ENCODE data around the gene KIF7. TPM values are rescaled to one million over a fixed set of nuclear protein-coding genes. Genes with fewer than 3 reads are reported as not detected.

KIF7 gene
- total and polyA plus RNA-seq, 2 donors (not counting 3 experiments of a cell fraction or from before 2014, with no cell fraction given), result 4.2 to 11.3 TPM

DNA sequence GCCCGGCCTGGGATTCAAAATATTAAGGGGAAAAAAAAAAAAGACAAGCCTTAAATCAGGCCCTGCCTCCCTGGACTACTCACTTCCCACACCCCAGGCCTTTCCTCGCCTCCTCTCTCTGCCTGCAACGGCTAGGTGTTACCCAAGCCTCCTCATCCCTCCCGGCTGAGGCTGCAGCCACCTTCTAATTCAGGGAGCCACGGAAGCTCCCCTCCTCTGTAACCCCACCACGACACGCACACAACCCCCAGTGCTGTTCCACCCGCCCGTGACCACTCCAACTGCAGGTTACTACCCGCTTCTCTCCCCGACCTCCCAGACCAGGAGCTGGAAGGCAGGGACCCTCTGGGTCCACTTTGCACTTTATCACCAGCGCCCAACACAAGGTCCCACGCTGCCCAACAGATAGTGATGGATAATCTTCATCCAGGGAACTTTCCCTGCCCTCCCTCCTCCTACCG lies 936 bp downstream of the KIF7 start:
- no peak for DNase-seq (ENCODE audit: low read depth, low spot score)
- H3K4me1 ChIP-seq (ENCODE audit: control insufficient read depth, extremely low read depth, insufficient read depth, low read length), result peaks cover 7% of the 10 kb centered on the region
- no peaks in the 10 kb centered on the region for H3K36me3 ChIP-seq (ENCODE audit: control insufficient read depth in 2 of 2, extremely low read depth in 1 of 2, insufficient read depth in 2 of 2, low read length in 2 of 2)
- TF ChIP-seq EZH2 (IDR thresholded peaks at IDR 0.05; ENCODE audit: borderline replicate concordance, low read depth, low read length, severe bottlenecking) (no peak), FOS (IDR thresholded peaks at IDR 0.05; ENCODE audit: borderline replicate concordance, insufficient read depth, low read length) (no peak), JUN (IDR thresholded peaks at IDR 0.05; ENCODE audit: borderline replicate concordance, insufficient read depth, insufficient read length, low read depth) (no peak), POLR2AphosphoS5 (IDR thresholded peaks at IDR 0.05; ENCODE audit: insufficient read depth, low read depth, low read length) (no peak), POLR2A (IDR thresholded peaks at IDR 0.05; ENCODE audit: low read depth, low read length) (no peak), MYC (IDR thresholded peaks at IDR 0.05; ENCODE audit: low read depth, low read length) (no peak), GATA2 (IDR thresholded peaks at IDR 0.05; ENCODE audit: insufficient read depth, insufficient read length, low read depth, low read length) (no peak)
- TF ChIP-seq, protein P1, sequence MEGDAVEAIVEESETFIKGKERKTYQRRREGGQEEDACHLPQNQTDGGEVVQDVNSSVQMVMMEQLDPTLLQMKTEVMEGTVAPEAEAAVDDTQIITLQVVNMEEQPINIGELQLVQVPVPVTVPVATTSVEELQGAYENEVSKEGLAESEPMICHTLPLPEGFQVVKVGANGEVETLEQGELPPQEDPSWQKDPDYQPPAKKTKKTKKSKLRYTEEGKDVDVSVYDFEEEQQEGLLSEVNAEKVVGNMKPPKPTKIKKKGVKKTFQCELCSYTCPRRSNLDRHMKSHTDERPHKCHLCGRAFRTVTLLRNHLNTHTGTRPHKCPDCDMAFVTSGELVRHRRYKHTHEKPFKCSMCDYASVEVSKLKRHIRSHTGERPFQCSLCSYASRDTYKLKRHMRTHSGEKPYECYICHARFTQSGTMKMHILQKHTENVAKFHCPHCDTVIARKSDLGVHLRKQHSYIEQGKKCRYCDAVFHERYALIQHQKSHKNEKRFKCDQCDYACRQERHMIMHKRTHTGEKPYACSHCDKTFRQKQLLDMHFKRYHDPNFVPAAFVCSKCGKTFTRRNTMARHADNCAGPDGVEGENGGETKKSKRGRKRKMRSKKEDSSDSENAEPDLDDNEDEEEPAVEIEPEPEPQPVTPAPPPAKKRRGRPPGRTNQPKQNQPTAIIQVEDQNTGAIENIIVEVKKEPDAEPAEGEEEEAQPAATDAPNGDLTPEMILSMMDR (IDR thresholded peaks at IDR 0.05; ENCODE audit: extremely low read depth in 1 of 2, insufficient read depth in 1 of 2, low read depth in 1 of 2, low read length in 2 of 2), result no peak
- TF ChIP-seq, protein P2, sequence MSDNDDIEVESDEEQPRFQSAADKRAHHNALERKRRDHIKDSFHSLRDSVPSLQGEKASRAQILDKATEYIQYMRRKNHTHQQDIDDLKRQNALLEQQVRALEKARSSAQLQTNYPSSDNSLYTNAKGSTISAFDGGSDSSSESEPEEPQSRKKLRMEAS (IDR thresholded peaks at IDR 0.05; ENCODE audit: insufficient read depth, insufficient read length), result no peak
- no peaks in the 10 kb centered on the region for H3K9me1 ChIP-seq (replicated peaks; ENCODE audit: control insufficient read depth, extremely low read depth, insufficient read depth, low read length)
- H2AFZ ChIP-seq (ENCODE audit: low read depth, low read length), result peak overlapping the region; percentile 89
- POLR2A ChIA-PET, result no interaction called here
- peak overlapping the region; percentile 82 for H3K4me2 ChIP-seq (ENCODE audit: insufficient read depth, low read length)
- CTCF ChIA-PET, result interaction anchor here (1.6 kb wide), 2 partner anchors 8 to 11 kb away, joined by 3 to 7 read pairs; no protein-coding TSS in a partner anchor
- no peak overlapping the region for H3K27ac ChIP-seq (ENCODE audit: insufficient read depth, low read depth, low read length)
- intact Hi-C loops (cut with micrococcal nuclease) (no loop called here), dilution Hi-C loops (cut with MboI; ENCODE audit: extremely low pct_ligation_motif_present, low sequenced_read_pairs) (no loop called here)
- no peaks in the 10 kb centered on the region for H3K27me3 ChIP-seq (ENCODE audit: control insufficient read depth in 2 of 2, insufficient read depth in 2 of 2, low read length in 2 of 2)
- H3K79me2 ChIP-seq (ENCODE audit: control insufficient read depth, insufficient read depth, low read length), result peaks cover 5% of the 10 kb centered on the region
- no peaks in the 10 kb centered on the region for H4K20me1 ChIP-seq (replicated peaks; ENCODE audit: control insufficient read depth, extremely low read depth, insufficient read depth, low read length)
- peak overlapping the region; percentile 64 for H3K9ac ChIP-seq (replicated peaks; ENCODE audit: extremely low read depth, insufficient read depth, low read length)
- peak overlapping the region; percentile 58 to 67 (median 65) for H3K4me3 ChIP-seq (replicated peaks in 1 of 3; ENCODE audit: insufficient read depth in 1 of 3, low read depth in 1 of 3, low read length in 3 of 3)
- no TSS peak for BruUV-seq (replicated peaks)
- FAIRE-seq, result no peak
- H3K9me3 ChIP-seq (replicated peaks; ENCODE audit: control insufficient read depth, insufficient read depth, low read length), result no peaks in the 10 kb centered on the region

Measured in endothelial cell of umbilical vein (primary cell).